Muscle layer of duodenum (tissue), 2 donors: ENCODE results near the gene ZNF397.

ENCODE experiments used
- H3K27ac ChIP-seq: one replicate; pipeline ENCODE4 v1.7.0; 2013; ENCODE audit warnings: mild to moderate bottlenecking, low read length
- H3K27me3 ChIP-seq: one replicate; pipeline ENCODE4 v1.7.0; 2013; ENCODE audit warnings: low read depth, mild to moderate bottlenecking, control low read depth, low read length
- H3K36me3 ChIP-seq, 2 donors: one replicate each; pipeline ENCODE4 v1.7.0; 2013; ENCODE audit warnings: low read length in 2 of 2, control low read depth in 1 of 2, mild to moderate bottlenecking in 1 of 2; ENCODE audit not compliant: insufficient read depth in 2 of 2, control insufficient read depth in 1 of 2
- H3K4me1 ChIP-seq, 2 donors: one replicate each; pipeline ENCODE4 v1.7.0; 2013; ENCODE audit warnings: low read length in 2 of 2, mild to moderate bottlenecking in 2 of 2, control low read depth in 1 of 2, moderate library complexity in 1 of 2; ENCODE audit not compliant: insufficient read depth in 2 of 2, control insufficient read depth in 1 of 2
- H3K4me3 ChIP-seq, 2 donors: one replicate each; pipeline ENCODE4 v1.7.0; 2013; ENCODE audit warnings: low read length in 2 of 2, low read depth in 1 of 2, mild to moderate bottlenecking in 1 of 2
- H3K9me3 ChIP-seq, 2 donors: one replicate each; pipeline ENCODE4 v1.7.0; 2013; ENCODE audit warnings: low read length in 2 of 2, control low read depth in 1 of 2, mild to moderate bottlenecking in 1 of 2; ENCODE audit not compliant: control insufficient read depth in 1 of 2
- donor health status: healthy.

Gene ZNF397

GRCh38 chr18:35246831-35247230 is 6.0 kb downstream of the ZNF397 start:
- H3K9me3 ChIP-seq = no peaks in the 10 kb centered on the region
- no peaks in the 10 kb centered on the region for H3K27me3 ChIP-seq
- H3K36me3 ChIP-seq = peaks cover 68 to 77% of the 10 kb centered on the region in 2 donors
- H3K27ac ChIP-seq = no peak overlapping the region
- peaks cover 0 to 8% of the 10 kb centered on the region in 2 donors for H3K4me1 ChIP-seq
- no peak overlapping the region for H3K4me3 ChIP-seq

- Histone ChIP-seq H3K27ac (no peak overlapping the region), H3K36me3 (peaks cover 67 to 82% of the 10 kb centered on the region in 2 donors), H3K4me1 (peaks cover 0 to under 1% of the 10 kb centered on the region in 2 donors), H3K9me3 (no peaks in the 10 kb centered on the region), H3K4me3 (no peak overlapping the region), H3K27me3 (no peaks in the 10 kb centered on the region)
Measured at GRCh38 chr18:35247412-35248249, 6.8 kb downstream of the ZNF397 start.

- H3K27ac ChIP-seq = no peak overlapping the region
- no peak overlapping the region for H3K4me3 ChIP-seq
- H3K9me3 ChIP-seq = no peaks in the 10 kb centered on the region
- H3K36me3 ChIP-seq = peaks cover 61 to 82% of the 10 kb centered on the region in 2 donors
- no peaks in the 10 kb centered on the region for H3K4me1 ChIP-seq
- no peaks in the 10 kb centered on the region for H3K27me3 ChIP-seq
Measured at GRCh38 chr18:35248429-35248828, 7.6 kb downstream of the ZNF397 start.

GRCh38 chr18:35252466-35252865 is 11.6 kb downstream of the ZNF397 start:
- Histone ChIP-seq H3K27ac (no peak overlapping the region), H3K4me3 (no peak overlapping the region), H3K27me3 (no peaks in the 10 kb centered on the region), H3K4me1 (no peaks in the 10 kb centered on the region), H3K36me3 (peaks cover 37 to 73% of the 10 kb centered on the region in 2 donors), H3K9me3 (peaks cover 0 to 3% of the 10 kb centered on the region in 2 donors)

GRCh38 chr18:35253655-35254287 is 12.9 kb downstream of the ZNF397 start:
- Histone ChIP-seq H3K36me3 (peaks cover 27 to 68% of the 10 kb centered on the region in 2 donors), H3K27me3 (no peaks in the 10 kb centered on the region), H3K4me3 (no peak overlapping the region), H3K27ac (no peak overlapping the region), H3K9me3 (peaks cover 0 to 3% of the 10 kb centered on the region in 2 donors), H3K4me1 (no peaks in the 10 kb centered on the region)

- Histone ChIP-seq H3K27me3 (no peaks in the 10 kb centered on the region), H3K9me3 (peaks cover 0 to 3% of the 10 kb centered on the region in 2 donors), H3K4me1 (no peaks in the 10 kb centered on the region), H3K27ac (no peak overlapping the region), H3K4me3 (no peak overlapping the region), H3K36me3 (peaks cover 10 to 65% of the 10 kb centered on the region in 2 donors)
Measured at GRCh38 chr18:35256947-35257346, 16.1 kb downstream of the ZNF397 start.

- H3K9me3 ChIP-seq = peaks cover 0 to 2% of the 10 kb centered on the region in 2 donors
- H3K4me1 ChIP-seq = no peaks in the 10 kb centered on the region
- H3K27me3 ChIP-seq = no peaks in the 10 kb centered on the region
- peaks cover 0 to 32% of the 10 kb centered on the region in 2 donors for H3K36me3 ChIP-seq
- no peak overlapping the region for H3K4me3 ChIP-seq
- no peak overlapping the region for H3K27ac ChIP-seq
Measured at GRCh38 chr18:35264409-35264808, 23.6 kb downstream of the ZNF397 start.

GRCh38 chr18:35267161-35267651 is 26.4 kb downstream of the ZNF397 start:
- H3K9me3 ChIP-seq = peaks cover 0 to 7% of the 10 kb centered on the region in 2 donors
- peaks cover 0 to 18% of the 10 kb centered on the region in 2 donors for H3K36me3 ChIP-seq
- H3K4me1 ChIP-seq = no peaks in the 10 kb centered on the region
- no peaks in the 10 kb centered on the region for H3K27me3 ChIP-seq
- peak overlapping the region; percentile 41 for H3K27ac ChIP-seq
- peak overlapping the region; percentile 62 to 65 for H3K4me3 ChIP-seq

GRCh38 chr18:35267809-35268208 is 27.0 kb downstream of the ZNF397 start:
- H3K27me3 ChIP-seq = no peaks in the 10 kb centered on the region
- H3K27ac ChIP-seq = no peak overlapping the region
- peaks cover 0 to 7% of the 10 kb centered on the region in 2 donors for H3K9me3 ChIP-seq
- H3K36me3 ChIP-seq = peaks cover 0 to 12% of the 10 kb centered on the region in 2 donors
- H3K4me3 ChIP-seq = peak overlapping the region; percentile 62 to 65
- no peaks in the 10 kb centered on the region for H3K4me1 ChIP-seq

GRCh38 chr18:35268821-35269220 is 28.0 kb downstream of the ZNF397 start:
- Histone ChIP-seq H3K9me3 (peaks cover 0 to 7% of the 10 kb centered on the region in 2 donors), H3K27me3 (no peaks in the 10 kb centered on the region), H3K27ac (no peak overlapping the region), H3K36me3 (peaks cover 0 to 5% of the 10 kb centered on the region in 2 donors), H3K4me1 (no peaks in the 10 kb centered on the region), H3K4me3 (no peak overlapping the region)

- H3K4me1 ChIP-seq = no peaks in the 10 kb centered on the region
Measured at GRCh38 chr18:35271656-35272055, 30.8 kb downstream of the ZNF397 start.

More at GRCh38 chr18:35271656-35272055, 30.8 kb downstream of the ZNF397 start:
- Histone ChIP-seq H3K9me3 (peaks cover 0 to 7% of the 10 kb centered on the region in 2 donors), H3K36me3 (no peaks in the 10 kb centered on the region), H3K27me3 (no peaks in the 10 kb centered on the region), H3K4me3 (no peak overlapping the region), H3K27ac (no peak overlapping the region)
